ENCODE measurements around the gene SELENOT.

Gene SELENOT

GRCh38 chr3:150662410-150663200, 59.5 kb downstream of the SELENOT start:
- DNase-seq (ENCODE audit: low spot score), result no peak

GRCh38 chr3:150663461-150663860, 60.3 kb downstream of the SELENOT start:
- DNase-seq (ENCODE audit: low spot score), result no peak

GRCh38 chr3:150666167-150666566, 63.0 kb downstream of the SELENOT start:
- DNase-seq (ENCODE audit: low spot score), result no peak

- DNase-seq (ENCODE audit: low spot score), result no peak
Measured at GRCh38 chr3:150673966-150674365, 70.8 kb downstream of the SELENOT start.

GRCh38 chr3:150675587-150675986, 72.5 kb downstream of the SELENOT start:
- no peak for DNase-seq (ENCODE audit: low spot score)

Measured in D341Med (cell line).